ENCODE data around the gene PHLDA2. TPM values are rescaled to one million over a fixed set of nuclear protein-coding genes. Genes with fewer than 3 reads are reported as not detected.

The PHLDA2 gene
- total and polyA plus RNA-seq, 2 donors (not counting 1 experiment from before 2014, with no cell fraction given), result 1.4 TPM; not detected in 1

GRCh38 chr11:2974272-2974671 lies 45.1 kb upstream of the PHLDA2 start:
- Histone ChIP-seq H3K9ac (ENCODE audit: low read length) (no peak overlapping the region), H3K4me1 (ENCODE audit: control insufficient read depth in 2 of 2, insufficient read depth in 2 of 2, low read length in 2 of 2) (no peaks in the 10 kb centered on the region), H3K4me2 (replicated peaks; ENCODE audit: low read depth, low read length, poor library complexity, severe bottlenecking) (no peak overlapping the region), H3K4me3 (ENCODE audit: control extremely low read depth in 1 of 5, extremely low read depth in 1 of 5, insufficient read depth in 1 of 5, low read depth in 2 of 5, low read length in 4 of 5) (no peak overlapping the region), H3K36me3 (replicated peaks in 1 of 2; ENCODE audit: control extremely low read depth in 1 of 2, control insufficient read depth in 1 of 2, extremely low read depth in 1 of 2, insufficient read depth in 2 of 2, low read length in 1 of 2) (peaks cover 8 to 93% of the 10 kb centered on the region in 2 experiments), H3K27me3 (replicated peaks in 1 of 4; ENCODE audit: control extremely low read depth in 1 of 4, control insufficient read depth in 3 of 4, insufficient read depth in 4 of 4, low read length in 3 of 4) (no peaks in the 10 kb centered on the region), H4K20me1 (ENCODE audit: control insufficient read depth, insufficient read depth, low read length, poor library complexity, severe bottlenecking) (peaks cover 45% of the 10 kb centered on the region), H2AFZ (ENCODE audit: insufficient read depth, low read depth, low read length, poor library complexity, severe bottlenecking) (no peak overlapping the region), H3K9me3 (ENCODE audit: control extremely low read depth in 1 of 3, control insufficient read depth in 2 of 3, insufficient read depth in 1 of 3, low read length in 2 of 3) (no peaks in the 10 kb centered on the region), H3K27ac (ENCODE audit: low read length in 2 of 2) (no peak overlapping the region), H3K79me2 (ENCODE audit: control insufficient read depth, insufficient read depth, low read length) (peaks cover 64% of the 10 kb centered on the region)
- intact Hi-C loops (cut with micrococcal nuclease), result no loop called here
- ATAC-seq (ENCODE audit: low read depth) (no peak), DNase-seq (no peak)
- H3K27ac Mint-ChIP-seq, result no peak overlapping the region
- H3K4me1 Mint-ChIP-seq, result peaks cover 5% of the 10 kb centered on the region
- no peak overlapping the region for H3K4me3 Mint-ChIP-seq
- POLR2A ChIA-PET, result no interaction called here
- CTCF ChIA-PET, result interaction anchor here (4.0 kb wide), 1 partner anchor 116 kb away, joined by 69 read pairs; no protein-coding TSS in a partner anchor
- 98% methylated on average over 3 of the region's 3 CpGs for WGBS (ENCODE audit: insufficient coverage)
- TF ChIP-seq, protein P1, sequence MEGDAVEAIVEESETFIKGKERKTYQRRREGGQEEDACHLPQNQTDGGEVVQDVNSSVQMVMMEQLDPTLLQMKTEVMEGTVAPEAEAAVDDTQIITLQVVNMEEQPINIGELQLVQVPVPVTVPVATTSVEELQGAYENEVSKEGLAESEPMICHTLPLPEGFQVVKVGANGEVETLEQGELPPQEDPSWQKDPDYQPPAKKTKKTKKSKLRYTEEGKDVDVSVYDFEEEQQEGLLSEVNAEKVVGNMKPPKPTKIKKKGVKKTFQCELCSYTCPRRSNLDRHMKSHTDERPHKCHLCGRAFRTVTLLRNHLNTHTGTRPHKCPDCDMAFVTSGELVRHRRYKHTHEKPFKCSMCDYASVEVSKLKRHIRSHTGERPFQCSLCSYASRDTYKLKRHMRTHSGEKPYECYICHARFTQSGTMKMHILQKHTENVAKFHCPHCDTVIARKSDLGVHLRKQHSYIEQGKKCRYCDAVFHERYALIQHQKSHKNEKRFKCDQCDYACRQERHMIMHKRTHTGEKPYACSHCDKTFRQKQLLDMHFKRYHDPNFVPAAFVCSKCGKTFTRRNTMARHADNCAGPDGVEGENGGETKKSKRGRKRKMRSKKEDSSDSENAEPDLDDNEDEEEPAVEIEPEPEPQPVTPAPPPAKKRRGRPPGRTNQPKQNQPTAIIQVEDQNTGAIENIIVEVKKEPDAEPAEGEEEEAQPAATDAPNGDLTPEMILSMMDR (IDR thresholded peaks at IDR 0.05), result no peak
- no peak for TF ChIP-seq EZH2 (IDR thresholded peaks at IDR 0.05; ENCODE audit: borderline replicate concordance, insufficient read depth, low read depth, low read length, poor library complexity, severe bottlenecking)
- H3K9me3 Mint-ChIP-seq (ENCODE audit: insufficient read depth), result no peaks in the 10 kb centered on the region
- H3K27me3 Mint-ChIP-seq, result no peaks in the 10 kb centered on the region

- Mint-ChIP-seq H3K9me3 (ENCODE audit: insufficient read depth) (no peaks in the 10 kb centered on the region), H3K27ac (no peak overlapping the region), H3K4me3 (no peak overlapping the region), H3K27me3 (no peaks in the 10 kb centered on the region), H3K4me1 (no peaks in the 10 kb centered on the region)
- Histone ChIP-seq H3K9me3 (ENCODE audit: control extremely low read depth in 1 of 3, control insufficient read depth in 2 of 3, insufficient read depth in 1 of 3, low read length in 2 of 3) (no peaks in the 10 kb centered on the region), H3K36me3 (replicated peaks in 1 of 2; ENCODE audit: control extremely low read depth in 1 of 2, control insufficient read depth in 1 of 2, extremely low read depth in 1 of 2, insufficient read depth in 2 of 2, low read length in 1 of 2) (peaks cover 17 to 93% of the 10 kb centered on the region in 2 experiments), H3K79me2 (ENCODE audit: control insufficient read depth, insufficient read depth, low read length) (peaks cover 44% of the 10 kb centered on the region), H3K9ac (ENCODE audit: low read length) (no peak overlapping the region), H3K4me1 (ENCODE audit: control insufficient read depth in 2 of 2, insufficient read depth in 2 of 2, low read length in 2 of 2) (no peaks in the 10 kb centered on the region), H4K20me1 (ENCODE audit: control insufficient read depth, insufficient read depth, low read length, poor library complexity, severe bottlenecking) (peaks cover 39% of the 10 kb centered on the region), H3K27ac (ENCODE audit: low read length in 2 of 2) (no peak overlapping the region), H2AFZ (ENCODE audit: insufficient read depth, low read depth, low read length, poor library complexity, severe bottlenecking) (no peak overlapping the region), H3K4me2 (replicated peaks; ENCODE audit: low read depth, low read length, poor library complexity, severe bottlenecking) (no peak overlapping the region), H3K4me3 (ENCODE audit: control extremely low read depth in 1 of 5, extremely low read depth in 1 of 5, insufficient read depth in 1 of 5, low read depth in 2 of 5, low read length in 4 of 5) (no peak overlapping the region), H3K27me3 (replicated peaks in 1 of 4; ENCODE audit: control extremely low read depth in 1 of 4, control insufficient read depth in 3 of 4, insufficient read depth in 4 of 4, low read length in 3 of 4) (no peaks in the 10 kb centered on the region)
- POLR2A ChIA-PET, result no interaction called here
- no peak for TF ChIP-seq EZH2 (IDR thresholded peaks at IDR 0.05; ENCODE audit: borderline replicate concordance, insufficient read depth, low read depth, low read length, poor library complexity, severe bottlenecking)
- intact Hi-C loops (cut with micrococcal nuclease), result no loop called here
- no peak for ATAC-seq (ENCODE audit: low read depth)
- CTCF ChIA-PET, result interaction anchor here (0.7 kb wide), 1 partner anchor 714 kb away, joined by 3 read pairs; no protein-coding TSS in a partner anchor
- no peak for DNase-seq
- WGBS (ENCODE audit: insufficient coverage), result 97% methylated on average over 3 of the region's 6 CpGs
Observed at GRCh38 chr11:2968341-2968900, 39.2 kb upstream of the PHLDA2 start.

Data from B cell (primary cell).